Measurements from ENCODE around the gene MAP2. TPM values are rescaled to one million over a fixed set of nuclear protein-coding genes. Genes with fewer than 3 reads are reported as not detected.

Gene MAP2
- total and polyA plus RNA-seq, 5 donors = 2.8 to 6.2 (median 3.5) TPM

GRCh38 chr2:209577376-209578357 lies 153.8 kb downstream of the MAP2 start:
- no peak for ATAC-seq
- intact Hi-C loops (cut with DNase I) = loop anchor here in 2 of 4 donors (10.0 kb wide), 2 partner anchors 53 to 243 kb away; no protein-coding TSS in a partner anchor
- Histone ChIP-seq H3K4me3 (ENCODE audit: low read length) (no peak overlapping the region), H3K4me1 (ENCODE audit: control insufficient read depth, insufficient read depth, low read length) (no peaks in the 10 kb centered on the region), H3K9me3 (ENCODE audit: control insufficient read depth, low read length) (no peaks in the 10 kb centered on the region), H3K27ac (ENCODE audit: low read length) (no peak overlapping the region), H3K27me3 (ENCODE audit: control insufficient read depth, insufficient read depth) (no peaks in the 10 kb centered on the region)
- DNase-seq = peak in 1 of 3 donors; percentile 18
- 76% methylated on average over 4 of the region's 4 CpGs for WGBS

- DNase-seq (no peak), ATAC-seq (no peak)
- H3K27ac ChIP-seq (ENCODE audit: low read length) = no peak overlapping the region
- 49% methylated on average over 3 of the region's 3 CpGs for WGBS
- intact Hi-C loops (cut with DNase I) = loop anchor here in 2 of 4 donors (10.0 kb wide), 2 partner anchors 54 to 244 kb away; no protein-coding TSS in a partner anchor
- no peaks in the 10 kb centered on the region for H3K4me1 ChIP-seq (ENCODE audit: control insufficient read depth, insufficient read depth, low read length)
- H3K27me3 ChIP-seq (ENCODE audit: control insufficient read depth, insufficient read depth) = no peaks in the 10 kb centered on the region
- H3K4me3 ChIP-seq (ENCODE audit: low read length) = no peak overlapping the region
- no peaks in the 10 kb centered on the region for H3K9me3 ChIP-seq (ENCODE audit: control insufficient read depth, low read length)
These were observed 154.7 kb downstream of the MAP2 start for GRCh38 chr2:209578394-209579001.

DNA sequence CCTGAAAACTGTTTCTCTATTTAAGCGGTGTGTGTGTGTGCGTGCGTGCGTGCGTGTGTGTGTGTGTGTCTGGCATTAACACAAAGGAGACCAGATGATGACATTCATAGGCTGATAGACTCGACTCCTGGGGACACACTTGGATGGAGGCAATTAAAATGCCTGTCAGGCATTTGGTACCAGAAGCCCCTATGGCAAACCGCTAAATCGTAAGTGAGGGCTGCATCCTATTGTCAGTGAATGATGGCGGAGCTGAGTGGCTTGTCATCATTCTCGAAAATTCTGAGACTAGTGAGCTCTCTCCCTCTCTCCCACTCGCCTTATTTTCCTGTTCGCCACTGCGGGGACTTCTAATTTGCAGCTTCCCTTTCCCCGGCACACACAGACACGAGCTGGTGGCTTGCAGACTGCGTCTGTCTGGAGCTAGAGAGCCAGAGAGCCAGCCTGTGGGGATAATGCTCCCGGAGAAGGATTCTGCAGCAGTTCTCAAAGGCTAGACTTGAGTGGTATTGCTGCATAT lies 155.4 kb downstream of the MAP2 start:
- DNase-seq (peak; percentile 21 to 71 (median 54)), ATAC-seq (peak; percentile 57 to 75)
- H3K4me1 ChIP-seq (ENCODE audit: control insufficient read depth, insufficient read depth, low read length) = no peaks in the 10 kb centered on the region
- intact Hi-C loops (cut with DNase I) = loop anchor here in 2 of 4 donors (10.0 kb wide), 2 partner anchors 54 to 244 kb away; no protein-coding TSS in a partner anchor
- peak overlapping the region; percentile 4 for H3K27ac ChIP-seq (ENCODE audit: low read length)
- 25% methylated on average over 17 of the region's 17 CpGs for WGBS
- no peaks in the 10 kb centered on the region for H3K9me3 ChIP-seq (ENCODE audit: control insufficient read depth, low read length)
- H3K27me3 ChIP-seq (ENCODE audit: control insufficient read depth, insufficient read depth) = no peaks in the 10 kb centered on the region
- H3K4me3 ChIP-seq (ENCODE audit: low read length) = peak overlapping the region; percentile 63

GRCh38 chr2:209581040-209581439 lies 157.2 kb downstream of the MAP2 start:
- H3K9me3 ChIP-seq (ENCODE audit: control insufficient read depth, low read length) = no peaks in the 10 kb centered on the region
- WGBS = 83% methylated on average over 1 of the region's 1 CpG
- H3K4me1 ChIP-seq (ENCODE audit: control insufficient read depth, insufficient read depth, low read length) = no peaks in the 10 kb centered on the region
- intact Hi-C loops (cut with DNase I) = no loop called here
- H3K27me3 ChIP-seq (ENCODE audit: control insufficient read depth, insufficient read depth) = no peaks in the 10 kb centered on the region
- ATAC-seq (no peak), DNase-seq (no peak)
- no peak overlapping the region for H3K27ac ChIP-seq (ENCODE audit: low read length)
- H3K4me3 ChIP-seq (ENCODE audit: low read length) = no peak overlapping the region

GRCh38 chr2:209582281-209582680 lies 158.4 kb downstream of the MAP2 start:
- no peaks in the 10 kb centered on the region for H3K27me3 ChIP-seq (ENCODE audit: control insufficient read depth, insufficient read depth)
- DNase-seq = no peak

GRCh38 chr2:209584472-209584871 lies 160.6 kb downstream of the MAP2 start:
- Histone ChIP-seq H3K27ac (ENCODE audit: low read length) (no peak overlapping the region), H3K27me3 (ENCODE audit: control insufficient read depth, insufficient read depth) (no peaks in the 10 kb centered on the region)
- no peak for ATAC-seq

More at GRCh38 chr2:209582281-209582680, 158.4 kb downstream of the MAP2 start:
- Histone ChIP-seq H3K4me3 (ENCODE audit: low read length) (no peak overlapping the region), H3K4me1 (ENCODE audit: control insufficient read depth, insufficient read depth, low read length) (no peaks in the 10 kb centered on the region), H3K27ac (ENCODE audit: low read length) (no peak overlapping the region), H3K9me3 (ENCODE audit: control insufficient read depth, low read length) (no peaks in the 10 kb centered on the region)
- intact Hi-C loops (cut with DNase I) = no loop called here
- WGBS = 76% methylated on average over 3 of the region's 3 CpGs
- ATAC-seq = no peak

GRCh38 chr2:209584915-209585314 lies 161.1 kb downstream of the MAP2 start:
- intact Hi-C loops (cut with DNase I) = no loop called here
- Histone ChIP-seq H3K27ac (ENCODE audit: low read length) (no peak overlapping the region), H3K9me3 (ENCODE audit: control insufficient read depth, low read length) (no peaks in the 10 kb centered on the region), H3K4me1 (ENCODE audit: control insufficient read depth, insufficient read depth, low read length) (no peaks in the 10 kb centered on the region), H3K27me3 (ENCODE audit: control insufficient read depth, insufficient read depth) (no peaks in the 10 kb centered on the region), H3K4me3 (ENCODE audit: low read length) (no peak overlapping the region)
- no peak for DNase-seq
- no peak for ATAC-seq
- 72% methylated on average over 5 of the region's 5 CpGs for WGBS

More at GRCh38 chr2:209584472-209584871, 160.6 kb downstream of the MAP2 start:
- Histone ChIP-seq H3K4me1 (ENCODE audit: control insufficient read depth, insufficient read depth, low read length) (no peaks in the 10 kb centered on the region), H3K4me3 (ENCODE audit: low read length) (no peak overlapping the region), H3K9me3 (ENCODE audit: control insufficient read depth, low read length) (no peaks in the 10 kb centered on the region)
- intact Hi-C loops (cut with DNase I) = no loop called here
- no peak for DNase-seq

DNA sequence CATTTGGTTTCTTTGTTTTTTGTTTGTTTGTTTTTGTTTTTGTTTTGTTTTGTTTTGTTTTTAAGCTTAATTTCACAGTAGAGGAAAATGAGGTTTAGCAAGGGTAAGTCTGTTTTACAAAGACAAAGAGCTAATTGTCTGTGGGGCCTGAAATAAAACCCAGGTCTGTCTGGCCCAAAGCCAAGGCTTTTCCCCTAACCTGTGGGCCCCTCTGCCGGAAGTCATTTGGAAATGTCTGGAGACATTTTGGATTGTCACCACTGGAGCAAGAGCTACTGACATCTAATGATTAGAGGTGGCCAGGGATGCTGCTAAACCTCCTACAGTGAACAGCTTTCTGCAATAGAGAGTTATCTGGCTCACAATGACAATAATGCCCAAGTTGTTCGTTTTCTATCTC lies 167.2 kb downstream of the MAP2 start:
- H3K4me3 ChIP-seq (ENCODE audit: low read length) = no peak overlapping the region
- no peaks in the 10 kb centered on the region for H3K9me3 ChIP-seq (ENCODE audit: control insufficient read depth, low read length)
- no peak overlapping the region for H3K27ac ChIP-seq (ENCODE audit: low read length)
- 61% methylated on average over 2 of the region's 2 CpGs for WGBS
- no peaks in the 10 kb centered on the region for H3K4me1 ChIP-seq (ENCODE audit: control insufficient read depth, insufficient read depth, low read length)
- H3K27me3 ChIP-seq (ENCODE audit: control insufficient read depth, insufficient read depth) = no peaks in the 10 kb centered on the region
- intact Hi-C loops (cut with DNase I) = no loop called here
- ATAC-seq (no peak), DNase-seq (no peak)

DNA sequence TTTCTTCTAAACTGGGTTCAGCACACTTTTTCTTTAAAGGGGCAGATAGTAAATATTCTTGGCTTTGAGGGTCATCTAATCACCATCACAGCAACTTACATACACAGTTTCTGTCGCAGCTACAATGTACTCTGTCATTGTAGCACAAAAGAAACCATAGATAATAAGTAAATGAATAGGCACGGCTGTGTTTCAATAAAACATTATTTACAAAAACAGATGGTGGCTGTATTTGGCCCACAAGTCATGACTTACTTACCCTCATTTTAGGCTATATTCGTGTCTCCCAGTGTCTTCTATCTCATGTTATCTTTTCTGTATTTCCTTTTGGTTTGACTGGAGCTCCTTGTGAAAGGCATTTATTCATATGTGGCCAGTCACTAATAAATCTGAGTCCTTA lies 168.3 kb downstream of the MAP2 start:
- Histone ChIP-seq H3K27ac (ENCODE audit: low read length) (no peak overlapping the region), H3K9me3 (ENCODE audit: control insufficient read depth, low read length) (no peaks in the 10 kb centered on the region), H3K4me1 (ENCODE audit: control insufficient read depth, insufficient read depth, low read length) (no peaks in the 10 kb centered on the region), H3K27me3 (ENCODE audit: control insufficient read depth, insufficient read depth) (no peaks in the 10 kb centered on the region), H3K4me3 (ENCODE audit: low read length) (no peak overlapping the region)
- DNase-seq (no peak), ATAC-seq (no peak)
- WGBS = 47% methylated on average over 3 of the region's 3 CpGs
- intact Hi-C loops (cut with DNase I) = no loop called here

DNA sequence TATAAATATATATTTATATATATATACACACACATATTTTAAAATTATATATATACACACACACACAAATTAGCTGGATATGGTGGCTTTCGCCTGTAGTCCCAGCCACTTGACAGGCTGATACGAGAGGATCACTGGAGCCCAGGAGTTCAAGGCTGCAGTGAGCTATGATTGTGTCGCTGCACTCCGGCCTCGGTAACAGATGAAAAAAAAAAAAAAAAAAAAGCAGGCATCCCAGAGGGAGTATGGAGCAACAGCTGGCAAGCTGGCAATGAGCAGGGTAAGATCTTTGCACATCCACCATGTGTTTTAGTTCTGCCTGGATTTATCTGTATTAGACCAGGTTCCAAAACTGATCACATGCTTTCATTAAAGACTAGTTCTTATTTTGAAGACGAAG lies 170.1 kb downstream of the MAP2 start:
- 93% methylated on average over 6 of the region's 6 CpGs for WGBS
- intact Hi-C loops (cut with DNase I) = no loop called here
- H3K27ac ChIP-seq (ENCODE audit: low read length) = no peak overlapping the region
- H3K4me3 ChIP-seq (ENCODE audit: low read length) = no peak overlapping the region
- H3K9me3 ChIP-seq (ENCODE audit: control insufficient read depth, low read length) = no peaks in the 10 kb centered on the region
- H3K4me1 ChIP-seq (ENCODE audit: control insufficient read depth, insufficient read depth, low read length) = no peaks in the 10 kb centered on the region
- ATAC-seq = no peak
- no peak for DNase-seq
- H3K27me3 ChIP-seq (ENCODE audit: control insufficient read depth, insufficient read depth) = no peaks in the 10 kb centered on the region

- no peak overlapping the region for H3K4me3 ChIP-seq (ENCODE audit: low read length)
- 84% methylated on average over 4 of the region's 4 CpGs for WGBS
- intact Hi-C loops (cut with DNase I) = no loop called here
These were observed 172.4 kb downstream of the MAP2 start for GRCh38 chr2:209596262-209596661.

More at GRCh38 chr2:209596262-209596661, 172.4 kb downstream of the MAP2 start:
- H3K4me1 ChIP-seq (ENCODE audit: control insufficient read depth, insufficient read depth, low read length) = no peaks in the 10 kb centered on the region
- H3K9me3 ChIP-seq (ENCODE audit: control insufficient read depth, low read length) = no peaks in the 10 kb centered on the region
- DNase-seq (no peak), ATAC-seq (no peak)
- H3K27ac ChIP-seq (ENCODE audit: low read length) = no peak overlapping the region
- H3K27me3 ChIP-seq (ENCODE audit: control insufficient read depth, insufficient read depth) = no peaks in the 10 kb centered on the region
